ENCODE results near the gene TLR8.
"Not testable (repeated sequence)": the region's sequence is repeated elsewhere in the genome, so short reads cannot be mapped to it uniquely, and the experiment has no call there.

DNA sequence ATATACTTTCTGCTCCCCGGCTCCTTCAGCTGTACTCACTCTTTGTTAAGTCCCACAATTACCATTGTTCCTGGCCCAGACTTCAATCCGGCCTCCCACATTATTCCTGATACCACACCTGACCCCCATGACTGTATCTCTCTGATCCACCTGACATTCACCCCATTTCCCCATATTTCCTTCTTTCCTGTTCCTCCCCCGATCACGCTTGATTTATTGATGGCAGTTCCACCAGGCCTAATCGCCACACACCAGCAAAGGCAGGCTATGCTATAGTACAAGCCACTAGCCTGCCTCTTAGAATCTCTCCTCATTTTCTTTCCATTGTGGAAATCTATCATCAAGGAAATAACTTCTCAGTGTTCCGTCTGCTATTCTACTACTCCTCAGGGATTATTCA, 37.2 kb downstream of the TLR8 start:
- TF ChIP-seq POLR2A (IDR thresholded peaks at IDR 0.05): not testable (repeated sequence)
- TF ChIP-seq, protein P1, sequence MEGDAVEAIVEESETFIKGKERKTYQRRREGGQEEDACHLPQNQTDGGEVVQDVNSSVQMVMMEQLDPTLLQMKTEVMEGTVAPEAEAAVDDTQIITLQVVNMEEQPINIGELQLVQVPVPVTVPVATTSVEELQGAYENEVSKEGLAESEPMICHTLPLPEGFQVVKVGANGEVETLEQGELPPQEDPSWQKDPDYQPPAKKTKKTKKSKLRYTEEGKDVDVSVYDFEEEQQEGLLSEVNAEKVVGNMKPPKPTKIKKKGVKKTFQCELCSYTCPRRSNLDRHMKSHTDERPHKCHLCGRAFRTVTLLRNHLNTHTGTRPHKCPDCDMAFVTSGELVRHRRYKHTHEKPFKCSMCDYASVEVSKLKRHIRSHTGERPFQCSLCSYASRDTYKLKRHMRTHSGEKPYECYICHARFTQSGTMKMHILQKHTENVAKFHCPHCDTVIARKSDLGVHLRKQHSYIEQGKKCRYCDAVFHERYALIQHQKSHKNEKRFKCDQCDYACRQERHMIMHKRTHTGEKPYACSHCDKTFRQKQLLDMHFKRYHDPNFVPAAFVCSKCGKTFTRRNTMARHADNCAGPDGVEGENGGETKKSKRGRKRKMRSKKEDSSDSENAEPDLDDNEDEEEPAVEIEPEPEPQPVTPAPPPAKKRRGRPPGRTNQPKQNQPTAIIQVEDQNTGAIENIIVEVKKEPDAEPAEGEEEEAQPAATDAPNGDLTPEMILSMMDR (IDR thresholded peaks at IDR 0.05): not testable (repeated sequence)
